NCI-H69 (cell line): ENCODE results near the gene PCYOX1L.

Experiments used
- DNase-seq: peaks from one replicate; lab custom pipeline; 2025; lab: John Stamatoyannopoulos, UW

The PCYOX1L gene

DNA sequence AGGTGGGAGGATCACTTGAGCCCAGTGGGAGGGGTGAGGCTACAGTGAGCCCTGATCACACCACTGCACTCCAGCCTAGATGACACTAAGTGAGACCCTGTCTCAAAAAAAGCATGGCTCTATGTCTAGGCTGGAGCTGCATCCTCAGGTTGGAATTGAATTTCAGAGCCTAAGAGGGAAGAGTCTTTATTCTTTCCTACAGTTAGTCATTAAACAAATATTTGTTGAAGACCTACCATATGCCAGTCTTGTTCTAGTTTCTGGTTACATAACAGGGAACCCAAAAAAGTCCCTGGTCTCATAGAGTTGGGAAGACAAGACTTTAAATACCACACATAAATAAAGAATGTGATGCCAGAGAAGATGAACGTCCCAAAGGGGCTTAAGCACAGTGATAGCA lies 19.5 kb upstream of the PCYOX1L start:
- peak; percentile 76 for DNase-seq

DNA sequence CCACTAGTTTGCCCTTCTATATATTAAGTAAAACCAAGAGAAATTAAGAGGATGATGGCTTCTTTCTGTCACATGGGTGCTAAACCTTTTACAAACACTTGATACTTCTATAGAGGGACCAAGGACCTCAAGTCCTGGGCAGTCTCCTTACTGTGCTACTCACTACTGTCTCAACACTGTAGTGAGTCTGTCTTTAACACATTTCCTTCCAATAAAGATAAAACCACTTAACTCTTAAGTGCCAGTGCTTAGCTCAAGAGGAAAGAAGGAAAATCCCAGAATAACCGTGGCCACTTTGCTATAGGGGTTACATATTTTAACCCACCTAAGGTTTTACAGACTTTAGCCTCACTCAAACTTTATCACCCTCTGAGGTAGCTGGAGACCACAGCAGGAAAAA lies 16.9 kb upstream of the PCYOX1L start:
- DNase-seq, result no peak

DNA sequence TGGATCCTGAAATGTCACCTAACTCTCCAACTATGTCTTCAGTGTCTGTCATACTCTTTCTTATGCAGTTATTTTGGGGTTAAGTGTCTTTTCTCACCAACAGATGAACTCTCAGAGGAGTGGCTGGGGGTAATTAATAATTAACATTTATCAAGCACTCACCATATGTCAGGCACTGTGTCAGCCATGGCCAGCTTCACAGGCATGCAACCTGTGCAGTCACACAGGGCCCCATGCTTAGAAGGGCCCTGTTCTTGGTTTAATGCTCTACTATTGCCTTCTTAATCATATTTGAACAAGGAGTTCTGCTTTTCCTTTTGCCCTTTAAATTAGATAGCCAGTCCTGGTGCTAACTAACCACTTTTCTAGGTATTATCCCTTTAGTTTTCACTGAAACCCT lies 16.0 kb upstream of the PCYOX1L start:
- DNase-seq, result no peak

DNA sequence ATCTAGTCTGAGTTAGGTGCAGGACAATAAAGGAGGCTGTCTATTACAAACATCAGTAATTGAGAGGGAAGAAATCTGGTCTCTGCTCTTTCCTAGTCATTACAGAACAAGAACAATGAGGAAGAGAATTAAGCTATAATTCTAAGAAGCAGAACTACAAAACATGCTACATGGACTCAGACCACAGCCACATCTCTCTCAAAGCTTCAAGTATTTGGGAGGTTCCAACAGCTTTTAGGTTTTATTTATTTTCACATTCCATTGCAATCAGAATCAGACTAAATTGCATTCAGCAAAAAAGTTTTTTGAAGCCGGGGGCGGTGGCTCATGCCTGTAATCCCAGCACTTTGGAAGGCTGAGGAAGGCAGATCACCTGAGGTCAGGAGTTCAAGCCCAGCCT lies 13.7 kb upstream of the PCYOX1L start:
- no peak for DNase-seq

DNA sequence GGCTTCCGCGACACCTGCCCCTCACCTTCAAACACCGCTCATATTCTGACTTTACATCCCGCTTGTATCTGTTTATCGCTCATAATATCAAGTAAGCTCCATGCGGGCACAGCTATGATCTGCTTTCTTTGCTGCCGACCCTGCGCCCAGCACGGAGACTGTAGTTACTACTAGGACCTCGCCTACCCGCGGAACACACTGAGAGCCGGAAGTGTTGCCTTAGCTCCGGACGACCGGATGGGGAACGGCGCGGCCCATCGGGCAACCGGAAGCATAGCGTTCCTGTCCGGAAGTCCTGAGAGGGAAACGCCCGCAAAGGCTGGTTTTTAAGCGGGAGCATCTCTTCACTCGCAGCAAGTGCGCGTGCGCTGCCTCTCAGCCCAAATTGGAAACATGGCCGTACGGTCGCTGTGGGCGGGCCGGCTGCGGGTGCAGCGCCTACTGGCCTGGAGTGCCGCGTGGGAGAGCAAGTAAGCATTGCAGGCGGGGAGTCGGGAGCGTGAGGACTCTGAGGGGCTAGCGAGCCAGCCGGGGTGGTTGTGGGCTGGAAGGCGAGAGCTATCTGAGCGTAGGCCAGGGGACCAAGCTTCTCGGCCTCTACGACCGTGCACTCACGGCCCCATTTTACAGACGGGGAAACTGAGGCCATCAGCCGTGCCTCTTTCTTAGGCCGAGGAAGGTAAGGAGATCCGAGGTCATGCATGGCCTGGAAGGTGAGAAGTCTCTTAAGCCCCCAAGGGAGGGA lies 12.5 kb upstream of the PCYOX1L start, which contains the start of gene GRPEL2:
TSS of gene GRPEL2 (plus strand) at position 353 of the 745 bp plus-strand sequence. CDS start at position 394, 41 bp downstream.
- DNase-seq, result peak; percentile 99

DNA sequence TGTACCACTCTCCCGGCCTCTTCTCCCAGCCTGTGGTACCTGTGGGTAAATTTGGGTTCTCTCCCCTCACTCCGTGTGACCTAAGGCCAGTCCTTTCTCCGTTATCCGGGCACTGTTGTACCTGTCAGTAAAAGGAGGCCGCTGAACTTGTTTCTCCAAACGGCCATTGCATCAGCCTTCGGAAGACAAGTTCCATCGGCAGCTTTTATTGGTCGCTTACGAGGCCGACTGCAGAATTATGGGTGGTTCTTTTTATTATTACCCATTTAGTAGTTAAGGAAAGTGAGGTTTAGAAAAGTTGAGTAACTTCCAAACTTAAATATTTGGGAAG lies 12.0 kb upstream of the PCYOX1L start:
- DNase-seq, result peak; percentile 60

DNA sequence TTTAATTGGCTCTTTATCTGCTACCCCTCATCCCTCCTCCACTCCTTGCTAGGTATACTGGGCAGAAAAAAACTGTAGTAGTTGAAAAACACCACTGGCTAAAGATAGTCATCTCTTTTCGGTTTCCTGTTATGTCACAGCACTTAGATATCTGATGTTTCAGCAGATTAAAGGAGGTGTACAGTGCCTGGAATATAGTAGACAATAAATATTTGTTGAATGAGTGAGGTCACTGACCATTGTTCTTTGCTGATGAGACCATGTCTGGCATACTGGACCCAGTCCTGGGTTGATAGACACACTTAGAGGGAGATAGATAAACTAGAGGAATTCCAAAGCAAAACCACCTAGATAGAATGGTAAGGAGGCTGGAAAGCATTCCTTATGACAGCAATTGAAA lies 9.3 kb upstream of the PCYOX1L start:
- DNase-seq, result no peak

DNA sequence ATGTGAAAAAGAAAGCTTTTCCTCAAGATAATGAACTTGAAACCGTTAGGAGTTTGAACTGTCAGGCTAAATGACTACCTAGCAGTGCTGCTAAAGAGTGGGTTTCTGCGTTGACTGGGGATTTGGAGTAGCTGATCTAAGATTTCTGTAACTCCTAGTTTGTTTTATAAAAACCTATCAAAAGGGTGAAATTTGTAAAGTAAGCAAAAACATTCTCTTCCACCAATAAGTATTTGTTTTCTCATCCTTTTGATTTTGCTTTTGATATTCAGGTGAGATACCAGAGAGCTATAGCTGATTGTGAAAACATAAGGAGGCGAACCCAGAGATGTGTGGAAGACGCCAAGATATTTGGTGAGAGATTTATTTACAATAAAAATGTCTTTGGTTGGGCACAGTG lies 8.5 kb upstream of the PCYOX1L start:
- DNase-seq, result no peak

DNA sequence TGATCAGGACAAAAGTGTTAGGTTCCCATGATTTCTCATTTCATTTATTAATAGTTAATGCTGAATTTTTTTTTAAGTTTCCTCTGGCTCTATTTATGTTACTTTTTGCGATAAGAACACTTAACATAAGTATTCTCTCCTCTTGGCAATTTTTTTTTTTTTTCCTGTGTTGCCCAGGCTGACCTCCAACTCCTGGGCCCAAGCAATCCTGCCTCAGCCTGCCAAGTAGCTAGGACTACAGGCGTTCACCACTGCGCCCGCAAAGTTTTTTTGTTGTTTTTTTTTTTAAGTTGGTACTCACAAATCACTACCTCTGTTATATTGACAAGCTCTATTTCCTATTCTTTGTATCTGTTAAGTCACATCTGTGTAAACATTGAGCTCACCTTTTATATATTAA lies 5.7 kb upstream of the PCYOX1L start:
- DNase-seq, result no peak

DNA sequence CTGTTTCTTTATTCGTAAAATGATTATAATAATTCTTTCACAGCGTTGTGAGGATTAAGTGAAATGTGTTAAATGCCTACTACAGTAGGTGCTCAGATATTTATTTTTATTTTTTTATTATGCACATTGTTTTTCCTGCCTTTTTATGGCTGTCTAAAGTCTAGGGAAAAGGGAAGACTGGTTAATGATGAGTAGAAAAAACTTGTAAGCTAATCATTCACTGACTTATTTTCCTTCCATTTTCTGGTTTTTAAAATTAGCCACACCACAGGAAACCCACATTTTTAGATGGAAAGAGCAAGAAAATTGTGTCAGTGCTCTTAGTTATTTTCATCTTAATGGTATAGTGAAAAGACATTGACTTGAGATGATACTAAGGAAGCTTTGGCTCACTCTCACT lies 3.9 kb upstream of the PCYOX1L start:
- no peak for DNase-seq

DNA sequence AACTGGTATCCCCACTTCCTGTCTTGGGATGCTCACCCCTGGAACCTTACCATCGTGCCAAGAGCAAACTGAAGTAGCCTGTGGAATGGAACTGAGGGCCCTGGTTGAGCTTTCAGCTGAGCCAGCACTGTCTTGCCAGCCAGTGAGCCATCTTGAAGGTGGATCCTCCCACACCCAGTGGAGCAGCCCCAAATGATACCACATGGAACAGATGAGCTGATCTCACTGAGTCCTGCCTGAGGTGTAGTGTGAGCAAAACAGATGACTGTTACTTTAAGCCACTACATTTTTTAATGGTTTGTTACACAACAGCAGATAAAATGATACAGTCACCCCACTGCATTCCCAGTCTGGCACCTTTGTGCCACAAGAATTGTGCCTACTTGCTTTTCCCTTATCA lies 2.2 kb upstream of the PCYOX1L start:
- no peak for DNase-seq

DNA sequence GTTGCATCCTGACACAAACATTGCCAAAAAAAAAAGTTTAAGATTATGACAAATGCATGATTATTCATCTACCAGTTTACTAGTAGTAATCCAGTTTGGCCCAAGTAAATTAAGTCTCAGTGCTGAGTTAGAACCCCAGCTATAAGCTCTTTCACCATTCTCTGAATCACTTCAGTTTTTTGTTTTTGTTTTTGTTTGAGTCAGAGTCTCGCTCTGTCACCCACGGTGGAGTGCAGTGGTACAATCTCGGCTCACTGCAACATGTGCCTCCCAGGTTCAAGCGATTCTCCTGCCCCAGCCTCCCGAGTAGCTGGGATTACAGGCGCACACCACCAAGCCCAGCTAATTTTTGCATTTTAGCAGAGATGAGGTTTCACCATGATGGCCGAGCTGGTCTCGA lies 1.5 kb upstream of the PCYOX1L start:
- DNase-seq, result no peak

DNA sequence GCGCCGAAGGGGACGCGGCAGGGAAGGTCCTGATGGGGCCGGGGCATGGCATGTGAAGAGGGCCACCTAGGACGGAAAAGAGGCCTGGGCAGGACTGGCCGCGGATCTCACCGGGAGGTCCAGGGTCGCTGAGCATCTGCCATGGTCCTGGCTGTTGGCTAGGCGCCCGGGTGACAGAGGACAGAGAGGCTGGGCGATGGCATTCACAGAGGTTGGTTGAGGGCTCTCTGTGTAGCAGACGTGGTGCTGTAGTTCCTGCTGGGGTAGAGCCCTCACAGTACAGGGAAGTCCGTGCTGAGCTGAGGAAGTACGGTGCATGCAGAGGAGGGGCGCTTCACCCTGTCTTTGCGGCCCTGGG lies 427 bp downstream of the PCYOX1L start:
- DNase-seq, result peak; percentile 78

DNA sequence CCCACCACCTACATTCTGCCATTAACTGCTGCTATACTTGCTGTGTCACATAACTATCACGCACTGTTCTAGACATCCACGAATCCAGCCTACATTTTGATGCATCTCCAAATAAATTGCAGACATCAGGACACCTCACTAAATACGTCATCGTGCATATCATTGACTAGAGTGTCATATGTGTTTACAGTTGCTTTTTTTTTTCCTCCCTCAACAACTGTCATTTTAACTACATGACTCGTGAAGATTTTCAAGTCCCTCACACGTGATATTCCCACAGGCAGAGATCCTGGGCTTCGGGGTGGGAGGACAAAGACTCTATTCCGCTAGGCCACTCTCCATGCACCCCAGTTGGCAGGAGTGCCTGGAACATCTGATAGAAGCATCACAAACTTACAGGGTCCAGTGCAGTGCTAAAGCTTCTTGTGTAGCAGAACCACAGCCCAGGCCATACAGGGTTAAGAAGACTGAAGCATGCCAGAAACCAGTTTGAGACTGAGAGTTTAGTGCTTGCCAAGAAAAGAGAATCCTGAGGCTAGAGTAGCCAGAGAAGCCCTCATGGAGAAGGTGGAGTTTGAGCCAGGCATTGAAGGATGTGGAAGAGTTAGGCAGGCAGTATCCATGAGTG lies 1.1 kb downstream of the PCYOX1L start:
- no peak for DNase-seq

DNA sequence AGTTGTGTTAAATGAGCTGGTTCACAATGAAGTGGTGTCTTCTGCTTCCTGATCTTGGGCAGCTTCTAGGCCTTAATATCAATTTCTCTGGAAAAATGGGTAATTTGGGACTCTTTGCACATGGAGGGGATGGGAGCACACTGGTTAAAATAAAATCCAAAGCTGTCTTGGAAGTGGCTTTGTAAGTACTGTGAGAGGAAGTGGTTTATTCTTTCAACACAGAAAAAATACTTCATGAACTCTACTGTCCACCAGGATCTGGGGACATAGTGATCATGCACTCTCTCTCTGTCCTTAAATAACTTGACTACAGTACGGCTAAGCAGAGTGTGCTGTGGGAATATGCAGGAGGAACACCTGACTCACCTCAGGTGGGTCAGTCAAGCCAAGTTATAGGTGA lies 2.4 kb downstream of the PCYOX1L start:
- DNase-seq, result no peak

DNA sequence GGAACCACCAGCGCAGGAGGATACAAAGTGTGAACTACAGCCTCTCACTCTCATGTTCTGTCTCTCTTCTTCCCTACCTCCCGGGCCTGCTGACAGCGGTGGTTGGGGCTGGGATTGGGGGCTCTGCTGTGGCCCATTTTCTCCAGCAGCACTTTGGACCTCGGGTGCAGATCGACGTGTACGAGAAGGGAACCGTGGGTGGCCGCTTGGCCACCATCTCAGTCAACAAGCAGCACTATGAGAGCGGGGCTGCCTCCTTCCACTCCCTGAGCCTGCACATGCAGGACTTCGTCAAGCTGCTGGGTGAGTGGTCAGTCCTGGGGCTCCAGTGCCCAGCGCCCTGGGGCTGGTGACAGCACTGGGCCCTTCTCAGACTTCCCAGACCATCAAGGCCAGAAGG lies 4.7 kb downstream of the PCYOX1L start:
- no peak for DNase-seq

DNA sequence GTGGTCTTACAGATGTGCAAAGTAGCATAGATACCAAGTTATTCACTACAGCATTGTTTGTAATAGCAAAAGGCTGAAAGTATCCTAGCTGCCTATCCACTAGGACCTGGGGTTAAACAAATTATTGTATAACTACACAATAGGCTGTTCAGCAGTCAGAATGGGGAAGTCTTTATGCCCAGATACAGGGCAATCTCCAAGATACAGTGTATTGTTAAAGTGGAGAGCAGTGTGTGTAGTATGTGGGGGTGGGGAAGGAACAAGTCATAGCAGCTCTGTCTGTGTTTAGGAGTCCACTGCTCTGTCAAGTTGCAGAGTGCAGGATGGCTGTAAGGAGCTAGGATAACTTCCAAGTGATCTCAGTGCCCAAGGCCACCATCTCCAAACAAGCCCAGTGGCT lies 5.5 kb downstream of the PCYOX1L start:
- DNase-seq, result no peak

DNA sequence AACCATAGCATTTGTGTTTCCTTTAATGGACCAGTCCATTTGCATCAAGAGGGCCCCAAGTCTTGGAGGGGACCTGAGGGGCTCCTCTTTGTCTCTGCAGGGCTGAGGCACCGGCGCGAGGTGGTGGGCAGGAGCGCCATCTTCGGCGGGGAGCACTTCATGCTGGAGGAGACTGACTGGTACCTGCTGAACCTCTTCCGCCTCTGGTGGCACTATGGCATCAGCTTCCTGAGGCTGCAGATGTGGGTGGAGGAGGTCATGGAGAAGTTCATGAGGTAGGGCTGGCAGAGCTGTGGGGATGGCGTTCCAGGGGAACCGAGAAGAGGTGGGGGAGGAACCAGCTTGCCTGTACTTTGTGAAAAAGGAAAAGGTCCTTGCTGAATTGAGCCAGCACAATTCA lies 6.1 kb downstream of the PCYOX1L start:
- no peak for DNase-seq

DNA sequence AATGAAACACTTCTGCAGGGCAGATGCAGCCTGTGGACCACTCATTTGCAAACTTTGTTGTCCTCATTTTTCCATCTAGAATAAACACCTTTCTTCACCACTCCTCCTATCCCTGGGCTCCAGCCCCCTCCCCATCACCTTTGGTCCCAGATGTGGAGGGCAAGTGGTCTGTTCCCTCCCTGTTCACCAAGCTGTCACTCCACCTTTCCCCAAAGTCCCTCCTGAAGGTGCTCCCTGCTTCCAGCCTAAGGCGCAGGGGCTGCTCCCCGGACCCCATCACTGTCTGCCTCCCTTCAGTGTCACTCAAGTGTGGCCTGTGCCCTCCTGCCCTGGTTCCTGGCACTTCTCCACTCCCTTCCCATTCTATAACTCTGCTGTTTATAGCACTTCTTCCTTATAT lies 6.9 kb downstream of the PCYOX1L start:
- DNase-seq, result no peak

DNA sequence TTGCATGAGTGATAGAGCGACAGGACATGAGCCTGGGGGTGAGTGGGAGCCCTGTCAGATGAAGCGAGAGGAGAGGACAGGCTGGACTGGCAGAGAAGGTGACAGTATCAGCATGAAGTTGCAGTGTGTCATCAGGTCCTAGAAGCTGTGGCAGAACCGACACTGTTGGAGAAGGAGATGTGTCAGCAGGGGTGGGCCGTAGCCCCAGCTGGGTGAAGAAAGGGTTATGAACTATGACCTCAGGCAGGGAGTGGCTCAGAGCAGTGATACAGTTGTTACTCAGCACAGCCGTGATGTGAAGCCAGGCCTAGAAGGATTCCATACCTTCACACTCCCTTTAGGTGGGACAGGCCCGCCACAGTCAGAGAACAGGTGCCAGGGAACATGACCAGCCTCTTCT lies 7.6 kb downstream of the PCYOX1L start:
- no peak for DNase-seq

DNA sequence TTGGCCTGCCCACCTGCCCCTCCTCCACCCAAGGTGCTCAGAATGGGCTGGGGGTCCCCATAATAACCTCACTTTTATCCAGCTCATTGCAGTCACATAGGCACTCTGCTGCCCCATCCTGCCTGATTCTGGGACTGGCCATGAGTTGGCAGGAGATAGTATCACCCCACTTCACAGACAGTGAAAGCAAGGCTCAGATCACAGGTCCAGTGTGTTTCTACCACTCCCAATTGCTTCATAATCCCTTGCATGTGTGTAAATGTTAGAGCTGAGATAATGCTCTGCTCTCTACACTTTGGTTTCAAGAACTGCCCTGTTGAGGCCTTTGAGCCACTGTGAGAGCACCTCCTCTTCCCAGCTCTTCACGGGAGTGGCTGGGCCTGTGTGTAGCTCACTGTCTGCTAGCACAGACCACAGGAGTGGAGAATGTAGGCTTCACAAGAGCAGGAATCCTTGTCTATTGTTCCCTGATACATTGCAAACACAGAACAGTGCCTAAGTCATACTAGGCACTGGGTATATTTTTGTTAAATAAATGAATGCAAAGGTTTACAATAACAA lies 8.4 kb downstream of the PCYOX1L start:
- no peak for DNase-seq

DNA sequence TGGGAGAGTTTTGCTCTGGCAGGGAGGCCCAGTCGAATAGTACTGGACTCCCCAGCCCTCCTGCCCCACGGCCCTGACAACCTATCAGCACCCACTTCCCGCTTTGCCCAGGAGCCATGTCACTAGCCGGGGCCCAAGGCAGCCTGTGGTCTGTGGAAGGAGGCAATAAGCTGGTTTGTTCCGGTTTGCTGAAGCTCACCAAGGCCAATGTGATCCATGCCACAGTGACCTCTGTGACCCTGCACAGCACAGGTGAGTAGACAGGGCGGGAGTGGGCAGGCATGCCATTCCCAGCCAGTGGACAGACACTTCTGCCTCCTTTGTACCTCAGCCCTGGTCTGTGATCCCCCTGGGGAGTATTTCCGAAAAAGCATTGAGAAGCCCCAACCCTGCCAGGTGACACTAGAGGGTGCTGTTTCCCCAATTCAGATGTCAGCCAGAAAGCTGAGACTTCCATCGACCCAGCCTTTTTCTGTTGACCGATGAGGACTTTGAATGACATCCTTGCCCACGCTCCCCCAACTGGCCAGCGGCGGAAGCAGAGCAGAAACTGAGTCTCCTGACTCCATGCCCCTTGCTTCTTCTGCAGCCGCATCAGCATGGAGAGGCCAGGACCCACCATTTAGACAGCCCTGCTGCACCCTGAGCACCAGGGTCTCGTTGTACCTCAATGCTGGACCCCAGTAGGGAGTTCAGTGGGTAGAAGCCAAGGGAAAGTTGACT lies 9.6 kb downstream of the PCYOX1L start:
- peak; percentile 85 for DNase-seq

DNA sequence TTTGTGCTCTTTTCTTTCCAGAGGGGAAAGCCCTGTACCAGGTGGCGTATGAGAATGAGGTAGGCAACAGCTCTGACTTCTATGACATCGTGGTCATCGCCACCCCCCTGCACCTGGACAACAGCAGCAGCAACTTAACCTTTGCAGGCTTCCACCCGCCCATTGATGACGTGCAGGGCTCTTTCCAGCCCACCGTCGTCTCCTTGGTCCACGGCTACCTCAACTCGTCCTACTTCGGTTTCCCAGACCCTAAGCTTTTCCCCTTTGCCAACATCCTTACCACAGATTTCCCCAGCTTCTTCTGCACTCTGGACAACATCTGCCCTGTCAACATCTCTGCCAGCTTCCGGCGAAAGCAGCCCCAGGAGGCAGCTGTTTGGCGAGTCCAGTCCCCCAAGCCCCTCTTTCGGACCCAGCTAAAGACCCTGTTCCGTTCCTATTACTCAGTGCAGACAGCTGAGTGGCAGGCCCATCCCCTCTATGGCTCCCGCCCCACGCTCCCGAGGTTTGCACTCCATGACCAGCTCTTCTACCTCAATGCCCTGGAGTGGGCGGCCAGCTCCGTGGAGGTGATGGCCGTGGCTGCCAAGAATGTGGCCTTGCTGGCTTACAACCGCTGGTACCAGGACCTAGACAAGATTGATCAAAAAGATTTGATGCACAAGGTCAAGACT lies 10.3 kb downstream of the PCYOX1L start:
- no peak for DNase-seq
